Kidney (tissue), 14 donors: ENCODE measurements around the gene VOPP1. TPM values are rescaled to one million over a fixed set of nuclear protein-coding genes. Genes with fewer than 3 reads are reported as not detected.
"Not testable (repeated sequence)": the region's sequence is repeated elsewhere in the genome, so short reads cannot be mapped to it uniquely, and the experiment has no call there.

Source experiments
- DNase-seq, 5 donors: peaks; one replicate each; pipeline ENCODE4 v3.0.0-alpha.2; 2013 to 2020
- FAIRE-seq: peaks from 2 replicates; lab custom pipeline; 2012; peaks lifted over from hg19 to GRCh38; lab: Jason Lieb, UNC
- H3K27ac ChIP-seq, 2 donors: one replicate each; pipeline ENCODE4 v1.7.0; 2013; ENCODE audit warnings: low read depth in 2 of 2, low read length in 2 of 2, inconsistent platforms in 1 of 2
- H3K27me3 ChIP-seq: one replicate; pipeline ENCODE4 v1.7.1; 2013; ENCODE audit warnings: low read length, inconsistent platforms; ENCODE audit not compliant: control insufficient read depth, insufficient read depth
- H3K36me3 ChIP-seq, 3 donors: one replicate each; pipeline versions ENCODE4 v1.7.0 to v1.7.1; 2013; ENCODE audit warnings: low read length in 3 of 3, control low read depth in 1 of 3, inconsistent platforms in 1 of 3; ENCODE audit not compliant: insufficient read depth in 3 of 3, control insufficient read depth in 2 of 3
- H3K4me1 ChIP-seq, 3 donors: one replicate each; pipeline versions ENCODE4 v1.7.0 to v1.7.1; 2013; ENCODE audit warnings: low read length in 3 of 3, inconsistent platforms in 1 of 3, low read depth in 1 of 3; ENCODE audit not compliant: control insufficient read depth in 2 of 3, insufficient read depth in 2 of 3
- H3K4me3 ChIP-seq, 3 donors: one replicate each; pipeline versions ENCODE4 v1.7.0 to v1.8.1; 2013; ENCODE audit warnings: low read length in 3 of 3, control low read depth in 1 of 3, inconsistent platforms in 1 of 3
- H3K9ac ChIP-seq, 3 donors: one replicate each; pipeline versions ENCODE4 v1.7.0 to v1.7.1; 2013; ENCODE audit warnings: low read length in 3 of 3, control low read depth in 1 of 3, inconsistent platforms in 1 of 3
- H3K9me3 ChIP-seq, 3 donors: one replicate each; pipeline versions ENCODE4 v1.7.0 to v1.7.1; 2013; ENCODE audit warnings: low read length in 3 of 3, control low read depth in 1 of 3, inconsistent platforms in 1 of 3; ENCODE audit not compliant: control insufficient read depth in 2 of 3, insufficient read depth in 1 of 3
- intact Hi-C: fragments of 100-400 bp; cut with DNase I; formaldehyde crosslinking; loops from one replicate; pipeline ENCODE4 v1.11.1; 2022
- polyA plus RNA-seq: library from polyadenylated mRNA; stranded (reverse); fragments of 350-450 nt; fragmentation: Illumina TruSeq; extraction: RNeasy Lipid Tissue Mini Kit (QIAGEN cat#74804); gene quantifications from one replicate; pipeline ENCODE4 v1.2.3, GENCODE V29; 2014; ENCODE audit warnings: low read depth, low replicate concordance; ENCODE audit not compliant: insufficient read depth
- total RNA-seq: library from RNA; stranded (reverse); fragmentation: NEBNext Ultra II Directional; extraction: Animal tissue kit (Norgen Biotek cat#: 25700); gene quantifications from one replicate; pipeline ENCODE4 v1.2.1, GENCODE V29; 2021
- TF ChIP-seq, protein P1 (sequence below): IDR thresholded peaks from 3 replicates; pipeline ENCODE4 v1.5.1; 2012; ENCODE audit warnings: mild to moderate bottlenecking, moderate library complexity, borderline replicate concordance; ENCODE audit not compliant: insufficient read depth; ENCODE audit errors: extremely low read depth
- donor health status: control.
- donor health status: control.
- donor health status: control.
- donor health status: control.
- donor health status: control.
- donor health status: DM: yes; HTN: yes; CAD: no.
- donor health status: Normal renal cell carcinoma (clear cell type).

VOPP1 gene
- total and polyA plus RNA-seq, 2 donors from 2014 or later: 47.3 to 98.7 TPM

GRCh38 chr7:55513868-55514267 is 58.4 kb downstream of the VOPP1 start:
- DNase-seq: no peak
- FAIRE-seq: no peak
- Histone ChIP-seq H3K27me3 (no peaks in the 10 kb centered on the region), H3K4me3 (no peak overlapping the region), H3K27ac (no peak overlapping the region), H3K36me3 (peaks cover 0 to 10% (median 9%) of the 10 kb centered on the region in 3 donors), H3K9ac (no peak overlapping the region), H3K9me3 (no peaks in the 10 kb centered on the region), H3K4me1 (peaks cover 0 to 4% (median 0%) of the 10 kb centered on the region in 3 donors)
- intact Hi-C loops: no loop called here
- TF ChIP-seq, protein P1, sequence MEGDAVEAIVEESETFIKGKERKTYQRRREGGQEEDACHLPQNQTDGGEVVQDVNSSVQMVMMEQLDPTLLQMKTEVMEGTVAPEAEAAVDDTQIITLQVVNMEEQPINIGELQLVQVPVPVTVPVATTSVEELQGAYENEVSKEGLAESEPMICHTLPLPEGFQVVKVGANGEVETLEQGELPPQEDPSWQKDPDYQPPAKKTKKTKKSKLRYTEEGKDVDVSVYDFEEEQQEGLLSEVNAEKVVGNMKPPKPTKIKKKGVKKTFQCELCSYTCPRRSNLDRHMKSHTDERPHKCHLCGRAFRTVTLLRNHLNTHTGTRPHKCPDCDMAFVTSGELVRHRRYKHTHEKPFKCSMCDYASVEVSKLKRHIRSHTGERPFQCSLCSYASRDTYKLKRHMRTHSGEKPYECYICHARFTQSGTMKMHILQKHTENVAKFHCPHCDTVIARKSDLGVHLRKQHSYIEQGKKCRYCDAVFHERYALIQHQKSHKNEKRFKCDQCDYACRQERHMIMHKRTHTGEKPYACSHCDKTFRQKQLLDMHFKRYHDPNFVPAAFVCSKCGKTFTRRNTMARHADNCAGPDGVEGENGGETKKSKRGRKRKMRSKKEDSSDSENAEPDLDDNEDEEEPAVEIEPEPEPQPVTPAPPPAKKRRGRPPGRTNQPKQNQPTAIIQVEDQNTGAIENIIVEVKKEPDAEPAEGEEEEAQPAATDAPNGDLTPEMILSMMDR: no peak

- Histone ChIP-seq H3K36me3 (peaks cover 0 to 7% (median 5%) of the 10 kb centered on the region in 3 donors), H3K9ac (no peak overlapping the region), H3K4me1 (peaks cover 0 to 4% (median 0%) of the 10 kb centered on the region in 3 donors), H3K27ac (no peak overlapping the region), H3K27me3 (no peaks in the 10 kb centered on the region), H3K9me3 (no peaks in the 10 kb centered on the region), H3K4me3 (no peak overlapping the region)
- intact Hi-C loops: no loop called here
- TF ChIP-seq, protein P1: no peak
- peak in 1 of 5 donors; percentile 57 for DNase-seq
- no peak for FAIRE-seq
Observed at GRCh38 chr7:55512635-55513191, 59.6 kb downstream of the VOPP1 start.

GRCh38 chr7:55510621-55511020 is 61.7 kb downstream of the VOPP1 start:
- intact Hi-C loops: no loop called here
- no peak overlapping the region for H3K4me3 ChIP-seq
- peaks cover 0 to 2% (median 0%) of the 10 kb centered on the region in 3 donors for H3K36me3 ChIP-seq
- H3K9me3 ChIP-seq: no peaks in the 10 kb centered on the region
- no peak overlapping the region for H3K9ac ChIP-seq
- no peak overlapping the region for H3K27ac ChIP-seq
- FAIRE-seq (no peak), DNase-seq (no peak)
- H3K27me3 ChIP-seq: no peaks in the 10 kb centered on the region
- H3K4me1 ChIP-seq: peaks cover 0 to 2% (median 0%) of the 10 kb centered on the region in 3 donors
- TF ChIP-seq, protein P1: no peak

GRCh38 chr7:55510206-55510605 is 62.1 kb downstream of the VOPP1 start:
- DNase-seq, H3K4me3 ChIP-seq, H3K27ac ChIP-seq, H3K9ac ChIP-seq, H3K9me3 ChIP-seq, intact Hi-C loops, H3K27me3 ChIP-seq, H3K36me3 ChIP-seq, FAIRE-seq, H3K4me1 ChIP-seq: not testable (repeated sequence)
